Measurements from ENCODE around the gene UFSP2. TPM values are rescaled to one million over a fixed set of nuclear protein-coding genes. Genes with fewer than 3 reads are reported as not detected.

UFSP2 gene
- total and polyA plus RNA-seq, 4 donors = 12.2 to 17.2 (median 14.7) TPM

DNA sequence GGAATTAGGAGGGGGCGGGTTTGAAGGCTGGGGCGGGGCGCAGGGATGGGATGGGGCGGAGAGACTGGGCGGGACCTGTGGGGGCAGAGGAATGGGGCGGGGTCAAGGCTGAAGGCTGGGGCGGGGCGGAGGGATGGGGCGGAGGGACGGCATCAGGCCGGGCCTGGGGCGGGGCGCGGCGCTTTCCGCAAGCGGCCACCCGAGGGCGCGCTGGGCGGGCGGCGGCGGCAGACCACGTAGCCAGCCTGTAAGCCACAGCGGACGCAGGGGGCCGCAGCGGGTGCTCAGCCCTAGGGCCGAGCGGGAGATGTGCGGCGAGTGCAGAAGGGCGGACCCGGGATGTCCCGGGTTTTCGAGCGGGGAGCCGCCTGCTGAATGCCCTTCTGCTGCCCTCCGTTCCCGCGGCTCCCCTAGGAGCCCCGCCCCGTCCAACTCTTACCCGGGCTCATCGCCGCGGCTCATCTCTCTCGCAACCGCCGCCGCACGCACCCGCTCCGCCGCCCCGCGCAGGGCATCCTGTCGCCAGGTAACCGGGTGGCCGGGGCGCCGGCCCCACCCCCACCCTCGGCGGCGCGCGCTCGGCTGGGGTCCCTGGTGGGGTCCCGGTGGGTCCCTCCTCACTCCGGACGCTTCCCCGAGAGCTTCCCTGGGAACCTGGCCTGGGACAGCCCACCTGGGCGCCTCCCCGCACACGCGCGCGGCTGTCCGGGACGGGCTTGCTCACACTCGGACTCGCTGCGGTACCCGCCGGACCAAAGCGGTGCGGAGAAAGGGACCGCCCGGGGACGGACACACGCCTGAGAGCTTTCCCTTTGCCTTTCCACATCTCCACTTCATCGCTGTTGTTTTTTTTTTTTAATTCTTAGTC lies 45.7 kb upstream of the UFSP2 start, which contains the start of gene CCDC110:
TSS of gene CCDC110 (minus strand) at position 499 of the 868 bp plus-strand sequence. CDS start at position 449, 50 bp downstream.
- 1% methylated on average over 93 of the region's 93 CpGs for WGBS
- TF ChIP-seq HNF4A (conservative IDR thresholded peaks at IDR 0.05) = no peak
- no peak for TF ChIP-seq FOXA1 (IDR thresholded peaks at IDR 0.05)
- TF ChIP-seq, protein P1, sequence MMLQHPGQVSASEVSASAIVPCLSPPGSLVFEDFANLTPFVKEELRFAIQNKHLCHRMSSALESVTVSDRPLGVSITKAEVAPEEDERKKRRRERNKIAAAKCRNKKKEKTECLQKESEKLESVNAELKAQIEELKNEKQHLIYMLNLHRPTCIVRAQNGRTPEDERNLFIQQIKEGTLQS (IDR thresholded peaks at IDR 0.05) = no peak
- TF ChIP-seq FOXA2 (IDR thresholded peaks at IDR 0.05) = no peak
- no peak for TF ChIP-seq SP1 (IDR thresholded peaks at IDR 0.05)
- no peak for TF ChIP-seq GABPA (IDR thresholded peaks at IDR 0.05 in 1 of 2, conservative IDR thresholded peaks at IDR 0.05 in 1 of 2)
- TF ChIP-seq, protein P2, sequence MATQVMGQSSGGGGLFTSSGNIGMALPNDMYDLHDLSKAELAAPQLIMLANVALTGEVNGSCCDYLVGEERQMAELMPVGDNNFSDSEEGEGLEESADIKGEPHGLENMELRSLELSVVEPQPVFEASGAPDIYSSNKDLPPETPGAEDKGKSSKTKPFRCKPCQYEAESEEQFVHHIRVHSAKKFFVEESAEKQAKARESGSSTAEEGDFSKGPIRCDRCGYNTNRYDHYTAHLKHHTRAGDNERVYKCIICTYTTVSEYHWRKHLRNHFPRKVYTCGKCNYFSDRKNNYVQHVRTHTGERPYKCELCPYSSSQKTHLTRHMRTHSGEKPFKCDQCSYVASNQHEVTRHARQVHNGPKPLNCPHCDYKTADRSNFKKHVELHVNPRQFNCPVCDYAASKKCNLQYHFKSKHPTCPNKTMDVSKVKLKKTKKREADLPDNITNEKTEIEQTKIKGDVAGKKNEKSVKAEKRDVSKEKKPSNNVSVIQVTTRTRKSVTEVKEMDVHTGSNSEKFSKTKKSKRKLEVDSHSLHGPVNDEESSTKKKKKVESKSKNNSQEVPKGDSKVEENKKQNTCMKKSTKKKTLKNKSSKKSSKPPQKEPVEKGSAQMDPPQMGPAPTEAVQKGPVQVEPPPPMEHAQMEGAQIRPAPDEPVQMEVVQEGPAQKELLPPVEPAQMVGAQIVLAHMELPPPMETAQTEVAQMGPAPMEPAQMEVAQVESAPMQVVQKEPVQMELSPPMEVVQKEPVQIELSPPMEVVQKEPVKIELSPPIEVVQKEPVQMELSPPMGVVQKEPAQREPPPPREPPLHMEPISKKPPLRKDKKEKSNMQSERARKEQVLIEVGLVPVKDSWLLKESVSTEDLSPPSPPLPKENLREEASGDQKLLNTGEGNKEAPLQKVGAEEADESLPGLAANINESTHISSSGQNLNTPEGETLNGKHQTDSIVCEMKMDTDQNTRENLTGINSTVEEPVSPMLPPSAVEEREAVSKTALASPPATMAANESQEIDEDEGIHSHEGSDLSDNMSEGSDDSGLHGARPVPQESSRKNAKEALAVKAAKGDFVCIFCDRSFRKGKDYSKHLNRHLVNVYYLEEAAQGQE (IDR thresholded peaks at IDR 0.05) = peak; percentile 16
- TF ChIP-seq YY1 (IDR thresholded peaks at IDR 0.05) = no peak
- no peak for TF ChIP-seq JUND (IDR thresholded peaks at IDR 0.05)
- TF ChIP-seq RAD21 (IDR thresholded peaks at IDR 0.05) = peak; percentile 49 to 66
- peak; percentile 59 for TF ChIP-seq CTCF (IDR thresholded peaks at IDR 0.05; ENCODE audit: low read depth, low read length, missing input control)
- TF ChIP-seq RXRA (IDR thresholded peaks at IDR 0.05) = no peak
- Histone ChIP-seq H3K4me1 (ENCODE audit: control insufficient read depth in 4 of 4, insufficient read depth in 4 of 4, low read length in 3 of 4) (peaks cover 2 to 10% (median 7%) of the 10 kb centered on the region in 4 donors), H3K36me3 (ENCODE audit: control insufficient read depth in 4 of 4, insufficient read depth in 3 of 4, low read depth in 1 of 4, low read length in 3 of 4) (no peaks in the 10 kb centered on the region), H3K9me3 (ENCODE audit: control insufficient read depth in 4 of 4, low read length in 3 of 4) (no peaks in the 10 kb centered on the region), H3K27ac (ENCODE audit: low read depth in 1 of 2, low read length in 2 of 2) (peak within 1 kb of the TSS; percentile 53 to 66), H3K9ac (ENCODE audit: low read depth in 1 of 2, low read length in 2 of 2) (peak within 1 kb of the TSS; percentile 65 to 77), H3K4me3 (ENCODE audit: low read depth in 1 of 3, low read length in 3 of 3) (peak within 1 kb of the TSS; percentile 70 to 91 (median 78)), H3K27me3 (ENCODE audit: control insufficient read depth in 4 of 4, insufficient read depth in 4 of 4, low read length in 3 of 4) (no peaks in the 10 kb centered on the region)
- DNase-seq (ENCODE audit: low spot score) = peak; percentile 90

DNA sequence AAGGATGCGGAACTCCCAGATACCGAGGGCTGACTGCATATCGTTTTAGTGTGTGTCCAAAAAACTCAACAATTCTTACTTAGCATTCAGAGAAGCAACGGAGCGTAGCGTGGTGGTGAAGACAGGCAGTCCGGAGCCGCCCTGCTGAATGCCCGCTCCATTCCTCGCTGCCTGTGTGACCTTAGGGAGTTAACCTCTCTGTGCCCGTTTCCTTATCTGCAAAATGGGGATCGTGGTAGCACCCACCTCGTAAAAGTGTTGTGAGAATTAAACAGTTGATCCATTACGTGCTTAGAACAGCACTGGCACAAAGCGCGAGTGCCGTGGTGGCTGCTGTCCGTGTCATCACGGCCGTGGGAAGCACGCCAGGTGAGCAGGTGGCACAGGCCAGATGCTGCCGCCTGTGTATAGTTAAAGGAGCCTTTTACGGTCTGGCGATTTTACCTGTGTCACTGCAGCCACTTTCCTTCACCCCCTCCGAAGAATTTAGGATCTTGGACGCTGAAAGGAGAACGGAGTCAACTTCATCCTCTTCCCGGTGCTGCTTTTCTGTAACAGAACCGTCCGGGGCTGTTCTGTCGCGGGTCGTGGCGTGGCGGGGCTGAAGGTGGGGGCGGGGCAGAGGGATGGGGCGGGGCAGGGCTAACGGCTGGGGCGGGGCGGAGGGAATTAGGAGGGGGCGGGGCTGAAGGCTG lies 44.9 kb upstream of the UFSP2 start:
- 7% methylated on average over 41 of the region's 41 CpGs for WGBS
- peak overlapping the region; percentile 65 to 77 for H3K9ac ChIP-seq (ENCODE audit: low read depth in 1 of 2, low read length in 2 of 2)
- peaks cover 2 to 10% (median 7%) of the 10 kb centered on the region in 4 donors for H3K4me1 ChIP-seq (ENCODE audit: control insufficient read depth in 4 of 4, insufficient read depth in 4 of 4, low read length in 3 of 4)
- no peaks in the 10 kb centered on the region for H3K36me3 ChIP-seq (ENCODE audit: control insufficient read depth in 4 of 4, insufficient read depth in 3 of 4, low read depth in 1 of 4, low read length in 3 of 4)
- H3K27me3 ChIP-seq (ENCODE audit: control insufficient read depth in 4 of 4, insufficient read depth in 4 of 4, low read length in 3 of 4) = no peaks in the 10 kb centered on the region
- peak overlapping the region; percentile 70 to 91 (median 78) for H3K4me3 ChIP-seq (ENCODE audit: low read depth in 1 of 3, low read length in 3 of 3)
- no peaks in the 10 kb centered on the region for H3K9me3 ChIP-seq (ENCODE audit: control insufficient read depth in 4 of 4, low read length in 3 of 4)
- H3K27ac ChIP-seq (ENCODE audit: low read depth in 1 of 2, low read length in 2 of 2) = peak overlapping the region; percentile 53 to 66
- DNase-seq (ENCODE audit: low spot score) = no peak
- TF ChIP-seq YY1 (IDR thresholded peaks at IDR 0.05) (no peak), MAX (IDR thresholded peaks at IDR 0.05) (no peak), SP1 (IDR thresholded peaks at IDR 0.05) (no peak), FOXA1 (IDR thresholded peaks at IDR 0.05) (no peak), RAD21 (IDR thresholded peaks at IDR 0.05) (no peak), EGR1 (IDR thresholded peaks at IDR 0.05; ENCODE audit: low read depth in 2 of 2) (no peak), TAF1 (conservative IDR thresholded peaks at IDR 0.05) (no peak), JUND (IDR thresholded peaks at IDR 0.05) (no peak), HNF4G (IDR thresholded peaks at IDR 0.05) (no peak), HNF4A (conservative IDR thresholded peaks at IDR 0.05) (no peak), FOXA2 (IDR thresholded peaks at IDR 0.05) (no peak), CTCF (IDR thresholded peaks at IDR 0.05; ENCODE audit: low read depth, low read length, missing input control) (no peak), RXRA (IDR thresholded peaks at IDR 0.05) (no peak)
- TF ChIP-seq, protein P2 (IDR thresholded peaks at IDR 0.05) = no peak

Data from liver (tissue), 9 donors.